ES-I3 (cell line): ENCODE results near the gene ASPSCR1.
"Not testable (repeated sequence)": the region's sequence is repeated elsewhere in the genome, so short reads cannot be mapped to it uniquely, and the experiment has no call there.

Experiments
- H3K36me3 ChIP-seq: 2 replicates; pipeline ENCODE4 v1.6.1; 2013; ENCODE audit warnings: mild to moderate bottlenecking, low read length, control low read depth, moderate library complexity; ENCODE audit not compliant: insufficient read depth
- H3K4me1 ChIP-seq: 2 replicates; pipeline ENCODE4 v1.6.1; 2013; ENCODE audit warnings: mild to moderate bottlenecking, control low read depth, low read length; ENCODE audit not compliant: insufficient read depth
- H3K9ac ChIP-seq: 2 replicates; pipeline ENCODE4 v1.6.1; 2013; ENCODE audit warnings: low read depth, mild to moderate bottlenecking, low read length, moderate library complexity
- H3K9me3 ChIP-seq: 2 replicates; pipeline ENCODE4 v1.6.1; 2013; ENCODE audit warnings: mild to moderate bottlenecking, low read length, moderate library complexity; ENCODE audit not compliant: control insufficient read depth, insufficient read depth

The ASPSCR1 gene

GRCh38 chr17:81953443-81953842, 24.0 kb upstream of the ASPSCR1 start:
- not testable (repeated sequence) for H3K36me3 ChIP-seq, H3K9ac ChIP-seq, H3K9me3 ChIP-seq, H3K4me1 ChIP-seq

GRCh38 chr17:81954131-81955057, 23.0 kb upstream of the ASPSCR1 start:
- no peaks in the 10 kb centered on the region for H3K36me3 ChIP-seq
- no peak overlapping the region for H3K9ac ChIP-seq
- H3K9me3 ChIP-seq, result no peaks in the 10 kb centered on the region
- no peaks in the 10 kb centered on the region for H3K4me1 ChIP-seq

GRCh38 chr17:81955058-81955681, 22.3 kb upstream of the ASPSCR1 start:
- H3K4me1 ChIP-seq, result no peaks in the 10 kb centered on the region
- H3K9ac ChIP-seq, result no peak overlapping the region
- no peaks in the 10 kb centered on the region for H3K36me3 ChIP-seq
- no peaks in the 10 kb centered on the region for H3K9me3 ChIP-seq

GRCh38 chr17:81955756-81956544, 21.5 kb upstream of the ASPSCR1 start:
- H3K4me1 ChIP-seq, result no peaks in the 10 kb centered on the region
- no peaks in the 10 kb centered on the region for H3K36me3 ChIP-seq
- no peak overlapping the region for H3K9ac ChIP-seq
- H3K9me3 ChIP-seq, result no peaks in the 10 kb centered on the region

GRCh38 chr17:81956607-81957589, 20.5 kb upstream of the ASPSCR1 start:
- H3K4me1 ChIP-seq, result no peaks in the 10 kb centered on the region
- H3K9me3 ChIP-seq, result no peaks in the 10 kb centered on the region
- H3K36me3 ChIP-seq, result no peaks in the 10 kb centered on the region
- H3K9ac ChIP-seq, result no peak overlapping the region

GRCh38 chr17:81957691-81958432, 19.6 kb upstream of the ASPSCR1 start:
- Histone ChIP-seq H3K4me1 (peaks cover 3% of the 10 kb centered on the region; the same call in 1 of the 2 replicates), H3K36me3 (no peaks in the 10 kb centered on the region), H3K9me3 (no peaks in the 10 kb centered on the region), H3K9ac (no peak overlapping the region)

GRCh38 chr17:81958633-81959342, 18.6 kb upstream of the ASPSCR1 start:
- no peak overlapping the region; the same call in 1 of the 2 replicates for H3K9ac ChIP-seq

GRCh38 chr17:81959362-81960129, 17.9 kb upstream of the ASPSCR1 start:
- no peaks in the 10 kb centered on the region for H3K36me3 ChIP-seq
- H3K9ac ChIP-seq, result peak overlapping the region; percentile 49; the same call in 1 of the 2 replicates
- peaks cover 3% of the 10 kb centered on the region; the same call in 1 of the 2 replicates for H3K4me1 ChIP-seq
- no peaks in the 10 kb centered on the region for H3K9me3 ChIP-seq

More at GRCh38 chr17:81958633-81959342, 18.6 kb upstream of the ASPSCR1 start:
- Histone ChIP-seq H3K36me3 (no peaks in the 10 kb centered on the region), H3K9me3 (no peaks in the 10 kb centered on the region), H3K4me1 (peaks cover 3% of the 10 kb centered on the region; the same call in 1 of the 2 replicates)

- H3K36me3 ChIP-seq, result no peaks in the 10 kb centered on the region
- H3K4me1 ChIP-seq, result peaks cover 3% of the 10 kb centered on the region; the same call in 1 of the 2 replicates
- no peaks in the 10 kb centered on the region for H3K9me3 ChIP-seq
- peak overlapping the region; percentile 49; the same call in 1 of the 2 replicates for H3K9ac ChIP-seq
These were observed 17.1 kb upstream of the ASPSCR1 start for GRCh38 chr17:81960130-81960958.

- H3K9ac ChIP-seq, result peak within 1 kb of the TSS; percentile 49; the same call in 1 of the 2 replicates
- H3K36me3 ChIP-seq, result no peaks in the 10 kb centered on the region
- H3K9me3 ChIP-seq, result no peaks in the 10 kb centered on the region
- peaks cover 3% of the 10 kb centered on the region; the same call in 1 of the 2 replicates for H3K4me1 ChIP-seq
These were observed 16.3 kb upstream of the ASPSCR1 start, which contains the start of gene NOTUM for GRCh38 chr17:81961087-81961511. Gene NOTUM (minus strand): TSS chr17:81961187. CDS start chr17:81960909, 278 bp downstream.
